Motor neuron (in vitro differentiated cells): ENCODE measurements around the gene DOCK1. TPM values are rescaled to one million over a fixed set of nuclear protein-coding genes. Genes with fewer than 3 reads are reported as not detected.
"Not testable (repeated sequence)": the region's sequence is repeated elsewhere in the genome, so short reads cannot be mapped to it uniquely, and the experiment has no call there.

ENCODE experiments used
- ATAC-seq, 8 experiments: fragments of 200-7000 bp; cut with Tn5 transposase; replicated peaks in 6 of 8; 2 replicates each; pipeline ENCODE4 v1.8.0; 2021; ENCODE audit warnings: mild to moderate bottlenecking in 8 of 8, moderate library complexity in 8 of 8
- H3K27ac ChIP-seq, 2 donors: fragments of 250-450 bp; sonication (Bioruptor Pico); 2 replicates each; pipeline ENCODE4 v1.9.0; 2021; ENCODE audit warnings: antibody characterized with exemption in 2 of 2, mild to moderate bottlenecking in 2 of 2, moderate library complexity in 1 of 2
- H3K4me1 ChIP-seq, 2 donors: fragments of 250-450 bp; sonication (Bioruptor Pico); replicated peaks in 1 of 2; 2 replicates each; pipeline ENCODE4 v1.6.1; 2021; ENCODE audit warnings: antibody characterized with exemption in 2 of 2, mild to moderate bottlenecking in 2 of 2, moderate library complexity in 1 of 2
- H3K4me3 ChIP-seq, 5 donors: fragments of 250-450 bp; sonication (Bioruptor Pico); 2 replicates each; pipeline ENCODE4 v1.9.0; 2021; ENCODE audit warnings: antibody characterized with exemption in 5 of 5, mild to moderate bottlenecking in 5 of 5, moderate library complexity in 4 of 5
- WGBS, 10 experiments: fragments of 450-650 bp; shearing (Covaris generic); methylation state at CpG; one replicate each; pipeline ENCODE4 v1.0.0; 2022; 5-methylcytosine and 5-hydroxymethylcytosine counted together
- in situ Hi-C, 9 experiments: fragments of 400-800 bp; cut with MboI; loops; one replicate each; pipeline ENCODE4 v1.15.0; 2021; ENCODE audit warnings: low sequenced_read_pairs in 9 of 9, low pct_unique_long_range_greater_than_20kb in 2 of 9; ENCODE audit not compliant: unreplicated experiment in 9 of 9
- total RNA-seq, 8 experiments: library from RNA; unstranded; fragments of 300-600 nt; gene quantifications; 2 replicates each; pipeline versions ENCODE4 v1.2.3 to v1.2.4, GENCODE V29; 2022

Gene DOCK1
- total RNA-seq, 8 experiments from 2014 or later: 8.8 to 85.4 (median 23.0) TPM

DNA sequence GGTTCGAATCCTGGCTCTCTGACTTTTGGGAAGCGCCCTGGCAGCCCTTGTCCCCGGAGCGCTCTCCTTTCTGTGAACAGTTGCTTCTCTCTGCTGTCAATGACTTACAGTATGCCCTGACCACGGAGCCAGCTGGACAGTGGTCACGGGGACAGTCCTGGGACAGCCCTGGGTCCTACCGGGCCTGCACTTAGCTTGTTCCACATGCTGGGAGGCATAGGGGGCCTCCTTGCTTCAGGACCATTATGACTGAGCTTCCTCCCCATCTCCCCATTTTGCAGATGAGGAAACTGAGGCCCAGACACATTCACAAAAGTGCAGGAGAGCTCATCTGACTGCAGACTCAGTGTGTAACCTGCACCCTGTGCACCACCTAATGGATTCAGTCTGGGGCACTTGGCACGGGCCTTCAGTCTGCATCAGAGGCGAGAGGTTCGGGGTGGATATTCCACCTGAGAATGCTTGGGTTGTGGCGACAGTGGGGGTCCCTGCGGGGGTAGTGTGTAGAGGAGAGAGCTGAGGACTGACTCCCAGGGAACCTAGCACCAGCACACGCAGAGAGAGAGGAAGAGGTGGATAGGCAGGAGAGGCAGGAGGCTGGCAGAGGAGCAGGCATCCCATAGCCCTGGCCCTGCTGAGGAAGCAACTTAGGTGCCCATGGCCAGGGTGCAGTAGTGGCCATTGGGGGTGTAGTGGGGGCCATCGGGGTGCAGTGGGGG, 1.6 kb downstream of the DOCK1 start:
- ATAC-seq: no peak
- Histone ChIP-seq H3K4me1 (peaks cover 2 to 20% of the 10 kb centered on the region in 2 donors), H3K4me3 (peak overlapping the region in 1 of 5 donors; percentile 53), H3K27ac (no peak overlapping the region)
- in situ Hi-C loops: no loop called here
- 76 to 100% (median 86%) methylated on average over 1 to 6 of the region's 14 CpGs; no CpG with 5 or more reads in 4 of the 10 experiments for WGBS, 10 experiments

DNA sequence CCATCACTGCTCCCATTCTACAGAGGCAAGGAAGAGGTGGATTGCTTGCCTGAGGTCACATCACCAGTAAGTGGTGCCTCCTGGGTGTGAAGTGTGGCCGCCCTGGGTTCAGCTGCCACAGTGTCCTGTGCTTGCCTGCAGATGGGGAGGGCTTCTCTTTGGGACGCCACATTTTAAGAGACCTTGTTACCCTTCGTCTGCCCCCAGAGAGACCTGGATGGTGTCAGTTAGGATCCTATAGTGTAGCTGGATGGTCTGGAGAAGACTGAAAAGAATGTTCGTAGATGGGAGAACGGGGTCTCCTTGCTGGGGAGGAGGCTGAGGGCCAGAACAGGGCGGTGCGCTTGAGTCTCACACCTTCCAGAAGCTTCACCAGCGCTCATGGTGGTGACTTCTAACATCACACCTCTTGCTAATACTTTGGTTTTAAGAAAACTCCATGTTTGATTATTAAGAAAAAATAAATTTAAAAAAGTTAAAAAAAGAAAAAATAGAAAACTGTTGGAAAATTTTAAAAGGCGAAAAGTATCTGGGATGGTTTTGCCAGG, 2.3 kb downstream of the DOCK1 start:
- WGBS, 10 experiments: 80 to 100% (median 96%) methylated on average over 2 to 8 of the region's 9 CpGs
- H3K4me3 ChIP-seq: no peak overlapping the region
- in situ Hi-C loops: no loop called here
- peaks cover 2 to 20% of the 10 kb centered on the region in 2 donors for H3K4me1 ChIP-seq
- no peak overlapping the region for H3K27ac ChIP-seq
- ATAC-seq: no peak

DNA sequence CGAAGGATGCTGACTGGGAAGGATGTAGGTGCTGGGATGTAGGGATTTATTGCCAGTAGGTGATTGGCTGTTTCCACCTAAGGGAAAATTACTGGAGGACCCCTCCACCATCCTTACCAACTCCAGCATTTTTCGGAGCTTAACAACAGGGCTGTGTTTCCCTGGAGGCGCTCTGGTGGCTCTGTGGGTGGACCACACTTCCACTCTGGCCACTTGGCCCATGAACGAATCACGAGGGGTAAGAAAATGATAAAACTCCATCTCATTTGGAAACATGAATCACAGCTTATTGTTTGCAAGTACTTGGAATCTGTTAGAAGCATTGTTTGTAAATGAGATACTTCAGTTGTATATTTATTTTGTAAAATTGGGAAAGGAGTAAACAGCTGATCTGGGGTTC, 3.0 kb downstream of the DOCK1 start:
- WGBS, 10 experiments: 20 to 100% (median 90%) methylated on average over 1 to 2 of the region's 5 CpGs; no CpG with 5 or more reads in 7 of the 10 experiments
- peaks cover 2 to 20% of the 10 kb centered on the region in 2 donors for H3K4me1 ChIP-seq
- in situ Hi-C loops: no loop called here

DNA sequence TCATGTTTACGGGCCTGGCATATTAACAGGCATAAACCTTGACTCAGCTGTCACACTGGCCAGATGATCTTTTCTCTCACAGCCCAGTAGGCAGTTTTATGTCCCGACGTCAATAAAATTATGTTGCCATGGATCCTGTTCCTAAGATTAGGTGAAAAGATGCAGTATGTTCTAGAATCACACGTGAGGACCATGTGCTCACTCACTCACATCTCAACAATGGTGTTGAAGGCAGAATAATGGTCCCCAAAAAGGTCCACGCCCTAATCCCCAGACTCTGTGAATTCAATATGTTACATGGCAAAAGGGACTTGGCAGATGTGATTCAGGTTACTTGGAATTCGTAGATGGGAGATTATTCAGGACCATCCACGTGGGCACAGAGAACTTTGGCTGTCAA, 3.5 kb downstream of the DOCK1 start:
- in situ Hi-C loops: no loop called here
- H3K4me3 ChIP-seq: no peak overlapping the region
- ATAC-seq: no peak
- peaks cover 4 to 23% of the 10 kb centered on the region in 2 donors for H3K4me1 ChIP-seq
- 20 to 83% (median 69%) methylated on average over 1 to 6 of the region's 7 CpGs; no CpG with 5 or more reads in 2 of the 10 experiments for WGBS, 10 experiments
- no peak overlapping the region for H3K27ac ChIP-seq

More for the DNA sequence above, 3.0 kb downstream of the DOCK1 start:
- Histone ChIP-seq H3K27ac (no peak overlapping the region), H3K4me3 (no peak overlapping the region)
- no peak for ATAC-seq

DNA sequence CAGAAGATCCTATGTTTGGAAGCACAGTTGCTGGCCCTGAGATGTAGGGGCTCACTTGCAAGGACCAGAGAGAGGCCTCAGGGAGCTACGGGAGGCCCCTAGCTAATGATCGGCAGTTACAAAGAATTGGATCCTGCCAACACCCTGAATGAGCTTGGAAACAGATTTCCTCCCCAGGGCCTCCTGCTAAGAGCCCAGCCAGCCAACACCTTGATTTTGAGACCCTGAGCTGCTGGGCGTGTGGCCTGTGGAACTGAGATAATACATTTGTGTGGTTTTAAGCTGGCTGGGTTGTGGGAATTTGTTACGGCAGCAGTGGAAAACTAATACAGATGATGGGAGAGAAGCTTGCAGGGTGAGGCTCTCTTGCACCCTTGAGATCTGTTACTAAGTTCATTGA, 3.9 kb downstream of the DOCK1 start:
- in situ Hi-C loops: no loop called here
- 79 to 100% (median 84%) methylated on average over 1 to 4 of the region's 4 CpGs; no CpG with 5 or more reads in 4 of the 10 experiments for WGBS, 10 experiments
- Histone ChIP-seq H3K4me3 (no peak overlapping the region), H3K27ac (no peak overlapping the region), H3K4me1 (peaks cover 8 to 27% of the 10 kb centered on the region in 2 donors)
- no peak for ATAC-seq

DNA sequence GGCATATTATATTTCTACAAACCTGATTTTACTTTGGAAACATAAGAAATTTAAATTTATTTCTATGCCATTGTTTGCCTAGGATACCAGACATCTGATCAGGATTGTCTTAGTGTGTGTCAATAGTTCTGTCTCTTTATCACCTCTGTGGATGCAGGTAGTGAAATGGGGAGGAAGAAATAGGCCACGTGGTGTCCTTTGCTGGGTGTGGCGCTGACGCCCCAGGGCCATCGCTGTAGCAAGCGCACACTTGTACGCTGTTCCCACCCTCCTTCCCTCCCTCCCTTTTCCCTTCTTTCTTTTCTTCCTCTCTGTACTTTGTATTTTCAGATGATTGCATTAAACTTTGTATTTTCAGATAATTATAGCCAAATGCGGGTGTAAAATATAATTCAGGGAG, 5.0 kb downstream of the DOCK1 start:
- peaks cover 9 to 23% of the 10 kb centered on the region in 2 donors for H3K4me1 ChIP-seq
- ATAC-seq: no peak
- WGBS, 10 experiments: 80 to 100% (median 99%) methylated on average over 1 to 7 of the region's 7 CpGs; no CpG with 5 or more reads in 1 of the 10 experiments
- H3K27ac ChIP-seq: no peak overlapping the region
- H3K4me3 ChIP-seq: no peak overlapping the region
- in situ Hi-C loops: no loop called here

DNA sequence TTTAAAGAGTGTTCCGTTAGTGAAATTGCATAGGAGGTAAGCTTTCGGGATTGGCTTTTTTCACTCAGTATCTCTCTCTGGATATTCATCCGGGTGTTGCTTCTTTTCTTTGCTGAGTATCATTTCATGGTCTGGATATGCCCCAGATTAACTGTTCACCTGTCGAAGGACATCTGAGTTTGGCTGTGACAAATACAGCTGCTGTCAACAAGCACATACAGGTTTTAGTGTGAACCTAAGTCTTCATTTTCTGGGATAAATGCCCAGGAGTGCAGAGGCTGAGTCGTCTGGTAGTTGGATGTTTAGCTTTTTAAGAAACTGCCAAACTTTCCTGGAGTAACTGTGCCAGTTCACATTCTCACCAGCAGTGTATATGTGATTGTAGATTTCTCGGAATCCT, 5.6 kb downstream of the DOCK1 start:
- ATAC-seq: no peak
- Histone ChIP-seq H3K27ac (no peak overlapping the region), H3K4me3 (no peak overlapping the region), H3K4me1 (peaks cover 9 to 23% of the 10 kb centered on the region in 2 donors)
- in situ Hi-C loops: no loop called here
- 50 to 100% (median 93%) methylated on average over 1 to 6 of the region's 6 CpGs for WGBS, 10 experiments

DNA sequence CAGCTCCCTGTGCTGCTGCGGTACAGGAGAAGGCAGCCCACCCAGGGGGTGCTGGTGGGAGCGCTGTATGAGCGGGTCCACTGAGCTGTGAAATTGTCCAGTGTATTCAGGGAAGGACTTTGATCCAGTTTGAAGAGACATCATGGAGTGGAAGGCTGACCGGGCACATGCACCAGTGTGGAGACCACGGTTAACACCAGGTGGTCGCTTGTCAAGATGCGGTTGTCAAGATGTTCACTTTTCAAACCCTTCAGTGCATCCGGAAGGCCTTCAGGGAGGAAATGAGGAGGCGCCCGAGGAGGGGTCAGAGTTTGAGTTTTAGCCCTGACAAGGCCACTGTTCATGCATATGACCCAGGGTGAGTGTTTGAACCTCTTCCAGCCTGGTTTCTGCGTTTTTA, 6.1 kb downstream of the DOCK1 start:
- Histone ChIP-seq H3K4me3 (no peak overlapping the region), H3K4me1 (peaks cover 9 to 23% of the 10 kb centered on the region in 2 donors), H3K27ac (no peak overlapping the region)
- in situ Hi-C loops: no loop called here
- no peak for ATAC-seq
- WGBS, 10 experiments: 86 to 100% (median 96%) methylated on average over 1 to 8 of the region's 11 CpGs; no CpG with 5 or more reads in 3 of the 10 experiments

DNA sequence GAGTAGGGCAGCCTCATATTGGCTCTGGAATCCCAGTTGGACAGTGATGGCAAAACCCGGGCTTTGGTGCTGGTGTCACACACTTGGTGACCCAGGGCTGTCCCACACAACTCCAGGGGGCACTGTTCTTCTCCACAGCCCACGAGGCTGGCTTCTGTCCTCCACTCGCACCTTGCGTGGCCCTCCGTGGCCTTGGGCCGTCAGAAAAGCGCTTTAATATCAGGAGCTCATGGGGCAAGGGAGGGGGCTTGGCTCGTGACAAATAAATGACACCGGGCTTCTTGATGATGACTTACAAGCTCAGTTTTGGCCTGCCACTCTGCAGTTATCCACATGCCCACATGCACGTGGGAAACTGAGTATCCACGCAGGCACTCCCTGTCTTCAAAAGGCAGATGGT, 8.1 kb downstream of the DOCK1 start:
- in situ Hi-C loops: no loop called here
- H3K4me3 ChIP-seq: no peak overlapping the region
- peaks cover 16 to 28% of the 10 kb centered on the region in 2 donors for H3K4me1 ChIP-seq
- WGBS, 10 experiments: 78 to 100% (median 95%) methylated on average over 1 to 8 of the region's 11 CpGs; no CpG with 5 or more reads in 3 of the 10 experiments
- no peak overlapping the region for H3K27ac ChIP-seq
- no peak for ATAC-seq

DNA sequence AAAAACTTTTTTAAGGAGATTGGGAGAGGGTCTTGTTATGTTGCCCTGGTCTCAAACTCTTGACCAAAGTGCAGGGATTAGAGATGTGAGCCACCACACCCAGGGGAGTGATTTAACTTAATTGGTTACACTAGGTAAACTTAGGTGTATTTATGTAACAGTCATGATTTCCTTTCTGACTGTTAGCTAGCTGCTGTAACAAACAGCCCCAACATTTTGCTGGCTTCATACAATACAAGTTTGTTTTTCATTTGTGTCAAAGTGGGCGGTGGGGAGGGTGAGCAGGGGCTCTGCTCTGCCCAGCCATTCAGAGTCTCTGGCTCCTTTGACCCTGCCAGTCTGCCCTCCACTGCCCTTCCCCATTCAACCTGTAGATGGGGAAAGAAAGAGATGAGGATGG, 9.3 kb downstream of the DOCK1 start:
- ATAC-seq: no peak
- whole genome bisulfite sequencing, 10 experiments: 83 to 86% methylated on average over 1 of the region's 1 CpG; no CpG with 5 or more reads in 8 of the 10 experiments
- Histone ChIP-seq H3K27ac (no peak overlapping the region), H3K4me3 (no peak overlapping the region), H3K4me1 (peaks cover 18 to 24% of the 10 kb centered on the region in 2 donors)
- in situ Hi-C loops: no loop called here

DNA sequence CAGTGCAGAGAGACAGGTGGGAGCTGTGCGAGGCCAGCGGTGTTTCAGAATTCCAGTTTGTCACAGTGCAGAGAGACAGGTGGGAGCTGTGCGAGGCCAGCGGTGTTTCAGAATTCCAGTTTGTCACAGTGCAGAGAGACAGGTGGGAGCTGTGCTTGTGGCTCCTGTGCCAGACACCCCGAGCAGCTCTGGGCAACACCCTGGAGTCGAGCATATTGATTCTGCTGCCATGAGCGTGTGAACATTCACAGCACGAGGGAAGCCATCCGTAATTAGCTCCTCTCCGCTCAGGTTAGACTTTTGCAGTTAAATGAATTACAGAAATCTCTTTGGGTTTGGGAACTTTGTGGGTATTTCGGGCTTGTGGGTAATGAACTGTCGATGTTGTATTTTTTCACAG, 11.7 kb downstream of the DOCK1 start:
- H3K4me1 ChIP-seq: peaks cover 16 to 18% of the 10 kb centered on the region in 2 donors
- ATAC-seq: not testable (repeated sequence)
- 98 to 100% (median 100%) methylated on average over 2 to 8 of the region's 12 CpGs; no CpG with 5 or more reads in 5 of the 10 experiments for WGBS, 10 experiments

DNA sequence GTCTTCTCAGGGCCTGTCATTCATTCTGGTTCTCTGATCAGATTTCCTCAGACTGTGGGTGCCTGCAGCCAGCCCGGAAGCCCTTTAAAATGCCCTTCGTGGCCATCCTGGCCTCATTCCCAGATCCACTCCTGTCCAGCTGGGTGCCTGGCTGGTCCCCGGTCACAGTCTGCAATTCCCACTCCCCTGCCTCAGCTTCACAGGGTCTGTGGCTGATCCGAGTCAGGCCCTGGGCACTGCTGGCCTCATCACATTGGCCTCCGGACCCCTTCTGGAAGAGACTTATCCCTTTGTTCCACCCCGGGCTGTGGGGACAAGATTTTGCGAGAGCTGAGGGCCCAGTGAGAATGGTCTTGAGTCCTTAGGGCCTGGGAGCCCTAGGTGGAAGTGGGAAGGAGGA, 12.1 kb downstream of the DOCK1 start:
- 67 to 100% (median 92%) methylated on average over 1 to 4 of the region's 7 CpGs; no CpG with 5 or more reads in 5 of the 10 experiments for WGBS, 10 experiments
- Histone ChIP-seq H3K4me1 (peaks cover 16 to 18% of the 10 kb centered on the region in 2 donors), H3K4me3 (no peak overlapping the region), H3K27ac (no peak overlapping the region)
- ATAC-seq: no peak
- in situ Hi-C loops: no loop called here

More for the DNA sequence above, 11.7 kb downstream of the DOCK1 start:
- in situ Hi-C loops, H3K4me3 ChIP-seq, H3K27ac ChIP-seq: not testable (repeated sequence)

DNA sequence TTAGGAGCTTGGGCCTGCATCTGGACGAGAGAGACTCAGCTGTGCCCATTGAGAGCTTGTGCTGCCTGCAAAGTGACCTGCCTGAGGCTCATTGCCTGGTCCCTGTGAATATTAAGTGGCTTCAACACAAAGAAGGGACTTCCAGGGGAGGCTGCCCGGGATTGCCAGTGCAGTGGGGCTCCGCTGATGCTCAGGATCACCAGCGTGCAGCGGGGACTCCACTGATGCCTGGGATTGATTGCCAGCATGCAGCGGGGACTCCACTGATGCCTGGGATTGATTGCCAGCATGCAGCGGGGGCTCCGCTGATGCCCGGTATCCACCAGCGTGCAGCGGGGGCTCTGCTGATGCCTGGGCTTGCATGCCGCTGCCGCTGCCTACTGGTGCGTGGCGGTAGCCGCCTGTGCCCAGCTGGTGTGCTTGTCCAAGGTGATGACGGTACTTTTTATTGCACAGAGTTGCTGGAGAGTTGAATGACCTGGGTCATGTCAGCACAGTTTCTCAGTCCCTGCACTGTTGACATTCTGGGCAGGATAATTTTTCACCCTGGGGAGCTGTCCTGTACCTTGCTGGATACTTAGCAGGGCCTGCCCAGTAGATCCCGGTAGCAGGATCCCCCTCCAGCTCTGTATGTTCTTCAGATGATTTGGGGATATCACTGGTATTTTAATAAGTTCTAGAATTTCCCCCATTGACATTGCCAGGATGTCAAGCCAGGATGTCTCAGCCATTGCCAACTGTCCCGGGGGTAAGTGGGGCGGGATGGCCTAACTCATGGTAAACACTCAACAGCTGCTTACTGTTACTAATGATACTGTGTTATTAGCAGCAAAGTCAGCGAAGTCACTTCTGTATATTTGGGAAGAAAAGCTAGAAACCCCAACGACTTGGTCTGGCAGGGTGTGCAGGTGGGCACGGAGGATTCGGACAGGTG, 13.0 kb downstream of the DOCK1 start:
- Histone ChIP-seq H3K27ac (no peak overlapping the region), H3K4me3 (no peak overlapping the region), H3K4me1 (peaks cover 16 to 18% of the 10 kb centered on the region in 2 donors)
- in situ Hi-C loops: no loop called here
- 40 to 100% (median 80%) methylated on average over 1 to 19 of the region's 24 CpGs; no CpG with 5 or more reads in 2 of the 10 experiments for WGBS, 10 experiments
- peak in 5 of 8 experiments; percentile 64 to 86 (median 79) for ATAC-seq
